K562 (cell line): ENCODE data around the gene GRIA4. TPM values are rescaled to one million over a fixed set of nuclear protein-coding genes. Genes with fewer than 3 reads are reported as not detected.

Experiments used
- ATAC-seq: fragments of 200-7000 bp; cut with Tn5 transposase; 3 replicates; pipeline ENCODE4 v1.9.1; 2020; ENCODE audit warnings: moderate library complexity
- BruUV-seq: library from RNA; stranded (reverse); fragments of 400-500 nt; replicated peaks from 2 replicates; lab custom pipeline; 2021; lab: Mats Ljungman, UMichigan
- CTCF ChIA-PET: fragments of 300-600 bp; formaldehyde crosslinking; extraction: SDS; loops from one replicate; lab custom pipeline; 2021; ENCODE audit warnings: low intra/inter-chr PET ratio; lab: Yijun Ruan, JAX
- POLR2A ChIA-PET: fragments of 300-600, 350-650 bp; sonication (Branson Sonifier 250); formaldehyde crosslinking; extraction: SDS; loops from one replicate; lab custom pipeline; 2021; ENCODE audit warnings: antibody characterized with exemption, inconsistent platforms; lab: Yijun Ruan, JAX
- DNase-seq, 4 experiments: peaks; one replicate each; pipeline versions ENCODE4 v3.0.0 to v3.0.0-alpha.2; 2011 to 2018; ENCODE audit warnings: low spot score in 3 of 4, mixed read lengths in 3 of 4; ENCODE audit errors: extremely low read depth in 1 of 4
- FAIRE-seq: peaks from 2 replicates; lab custom pipeline; 2011; peaks lifted over from hg19 to GRCh38; lab: Jason Lieb, UNC
- H2AFZ ChIP-seq: 2 replicates; pipeline ENCODE4 v1.6.0; 2011; ENCODE audit warnings: low read depth, low read length, control low read depth, inconsistent platforms
- H3K27ac ChIP-seq: fragments of 200-600 bp; 3 replicates; pipeline ENCODE4 v1.8.0; 2011; ENCODE audit warnings: low read depth, mild to moderate bottlenecking, control low read depth, inconsistent platforms, low read length, moderate library complexity, mixed read lengths; ENCODE audit errors: extremely low read depth
- H3K27me3 ChIP-seq, 2 experiments: fragments of 300-600 bp in 1 of 2; 2 replicates in 1 of 2; 3 replicates in 1 of 2; pipeline versions ENCODE4 v1.6.0 to v1.8.0; 2011; ENCODE audit warnings: inconsistent platforms in 2 of 2, low read length in 2 of 2, mild to moderate bottlenecking in 1 of 2, mixed read lengths in 1 of 2, moderate library complexity in 1 of 2; ENCODE audit not compliant: control insufficient read depth in 2 of 2, insufficient read depth in 2 of 2
- H3K36me3 ChIP-seq: fragments of 300-600 bp; 3 replicates; pipeline ENCODE4 v1.8.0; 2011; ENCODE audit warnings: mild to moderate bottlenecking, low read length, inconsistent platforms; ENCODE audit not compliant: control insufficient read depth, insufficient read depth
- H3K4me1 ChIP-seq, 2 experiments: fragments of 200-600 bp in 1 of 2; replicated peaks in 1 of 2; 2 replicates in 1 of 2; 3 replicates in 1 of 2; pipeline versions ENCODE4 v1.5.1 to v1.8.0; 2011; ENCODE audit warnings: inconsistent platforms in 2 of 2, low read length in 2 of 2, mild to moderate bottlenecking in 1 of 2, mixed read lengths in 1 of 2, moderate library complexity in 1 of 2; ENCODE audit not compliant: control insufficient read depth in 2 of 2, insufficient read depth in 2 of 2
- H3K4me2 ChIP-seq: 2 replicates; pipeline ENCODE4 v1.6.1; 2011; ENCODE audit warnings: low read length, control low read depth, inconsistent platforms, mixed read lengths; ENCODE audit not compliant: insufficient read depth
- H3K4me3 ChIP-seq: fragments of 200-600 bp; sonication (generic), shearing (Covaris generic); 2 replicates; pipeline ENCODE4 v1.5.1; 2016; ENCODE audit warnings: control low read depth, inconsistent platforms
- H3K79me2 ChIP-seq: fragments of 200-600 bp; 3 replicates; pipeline ENCODE4 v1.8.0; 2011; ENCODE audit warnings: low read length, inconsistent platforms; ENCODE audit not compliant: control insufficient read depth, insufficient read depth
- H3K9ac ChIP-seq, 2 experiments: 2 replicates each; pipeline versions ENCODE4 v1.6.0 to v1.6.1; 2011; ENCODE audit warnings: low read depth in 2 of 2, low read length in 2 of 2, control low read depth in 1 of 2, inconsistent platforms in 1 of 2, mild to moderate bottlenecking in 1 of 2, mixed read lengths in 1 of 2; ENCODE audit not compliant: insufficient read depth in 1 of 2
- H3K9me1 ChIP-seq: one replicate; pipeline ENCODE4 v1.6.0; 2011; ENCODE audit warnings: inconsistent platforms, mild to moderate bottlenecking, low read length, moderate library complexity; ENCODE audit not compliant: control insufficient read depth, insufficient read depth
- H3K9me3 ChIP-seq: replicated peaks from 2 replicates; pipeline ENCODE4 v1.5.1; 2011; ENCODE audit warnings: low read depth, low read length, inconsistent platforms; ENCODE audit not compliant: control insufficient read depth, insufficient read depth
- H4K20me1 ChIP-seq: replicated peaks from 2 replicates; pipeline ENCODE4 v1.6.1; 2011; ENCODE audit warnings: low read length, inconsistent platforms, mixed read lengths; ENCODE audit not compliant: control insufficient read depth, insufficient read depth
- C11orf30 ChIP-seq: fragments of 450-650 bp; IDR thresholded peaks from 2 replicates; pipeline ENCODE4 v1.6.1; 2016; ENCODE audit warnings: low read depth, mild to moderate bottlenecking
- CBX8 ChIP-seq: fragments of 200-600 bp; sonication (generic); IDR thresholded peaks from 2 replicates; pipeline ENCODE4 v1.6.1; 2012; ENCODE audit warnings: borderline replicate concordance, mixed run types, low read depth, mild to moderate bottlenecking, moderate library complexity, mixed read lengths, low read length, control low read depth, inconsistent platforms; ENCODE audit not compliant: poor library complexity, severe bottlenecking; ENCODE audit errors: extremely low read depth
- EGR1 ChIP-seq: fragments of 450-650 bp; conservative IDR thresholded peaks from 2 replicates; pipeline ENCODE4 v1.6.1; 2017; ENCODE audit warnings: mild to moderate bottlenecking
- FOS ChIP-seq: IDR thresholded peaks from 3 replicates; pipeline ENCODE4 v1.6.1; 2011; ENCODE audit not compliant: insufficient read length; ENCODE audit errors: extremely low read depth
- FOXM1 ChIP-seq, 2 experiments: fragments of 450-650 bp in 1 of 2; sonication (generic) in 1 of 2; formaldehyde crosslinking in 1 of 2; IDR thresholded peaks; 2 replicates each; pipeline versions ENCODE4 v1.6.1 to v1.9.0; 2017 to 2022; ENCODE audit warnings: low read depth in 2 of 2, mild to moderate bottlenecking in 2 of 2, missing genetic modification reagents in 1 of 2, moderate library complexity in 1 of 2
- GTF2F1 ChIP-seq: IDR thresholded peaks from 2 replicates; pipeline ENCODE4 v1.6.1; 2011; ENCODE audit warnings: low read depth, low read length, improper control_type of control experiment
- HDGF ChIP-seq: fragments of 450-650 bp; IDR thresholded peaks from 2 replicates; pipeline ENCODE4 v1.6.1; 2016
- IRF9 ChIP-seq: fragments of 450-650 bp; IDR thresholded peaks from 2 replicates; pipeline ENCODE4 v1.6.1; 2016; ENCODE audit warnings: missing biosample characterization, missing genetic modification characterization
- JUNB ChIP-seq: fragments of 450-650 bp; formaldehyde crosslinking; conservative IDR thresholded peaks from 2 replicates; pipeline ENCODE4 v1.4.0; 2020; ENCODE audit warnings: mild to moderate bottlenecking
- MED1 ChIP-seq: sonication (generic); formaldehyde crosslinking; IDR thresholded peaks from 2 replicates; pipeline ENCODE4 v1.8.1; 2023; ENCODE audit warnings: missing genetic modification reagents, borderline replicate concordance
- SAFB2 ChIP-seq: fragments of 200-400 bp; formaldehyde crosslinking; IDR thresholded peaks from 2 replicates; pipeline ENCODE4 v1.6.1; 2018; ENCODE audit warnings: borderline replicate concordance, low read length, low read depth, moderate library complexity; ENCODE audit not compliant: severe bottlenecking
- SIX5 ChIP-seq, 2 experiments: IDR thresholded peaks; 2 replicates each; pipeline ENCODE4 v1.6.1; 2011; ENCODE audit warnings: low read length in 2 of 2, borderline replicate concordance in 1 of 2, low read depth in 1 of 2, mild to moderate bottlenecking in 1 of 2, moderate library complexity in 1 of 2; ENCODE audit not compliant: insufficient read depth in 1 of 2
- TAF15 ChIP-seq: fragments of 200-400 bp; formaldehyde crosslinking; IDR thresholded peaks from 2 replicates; pipeline ENCODE4 v1.6.1; 2017; ENCODE audit warnings: mild to moderate bottlenecking, low read depth, low read length, moderate library complexity
- TOE1 ChIP-seq, 2 experiments: fragments of 450-650 bp in 1 of 2; sonication (generic) in 1 of 2; formaldehyde crosslinking in 1 of 2; IDR thresholded peaks; 2 replicates each; pipeline versions ENCODE4 v1.7.1 to v1.8.0; 2016 to 2022; ENCODE audit warnings: borderline replicate concordance in 2 of 2, mild to moderate bottlenecking in 2 of 2, antibody characterized with exemption in 1 of 2, inconsistent platforms in 1 of 2, low read depth in 1 of 2, missing genetic modification reagents in 1 of 2, moderate library complexity in 1 of 2
- ZBTB9 ChIP-seq: fragments of 450-650 bp; formaldehyde crosslinking; IDR thresholded peaks from 2 replicates; pipeline ENCODE4 v1.4.0; 2020; ENCODE audit warnings: mild to moderate bottlenecking, moderate library complexity
- ZNF23 ChIP-seq: fragments of 250-450 bp; sonication (Bioruptor Pico); IDR thresholded peaks from 2 replicates; pipeline ENCODE4 v1.4.0; 2020; ENCODE audit warnings: mild to moderate bottlenecking
- ZSCAN32 ChIP-seq: fragments of 450-650 bp; formaldehyde crosslinking; IDR thresholded peaks from 2 replicates; pipeline ENCODE4 v1.4.0; 2020; ENCODE audit warnings: mild to moderate bottlenecking, moderate library complexity
- WGBS: fragments of 100-300 bp; shearing (Covaris generic); methylation state at CpG from one replicate; pipeline ENCODE4 v1.1.6; 2016; ENCODE audit warnings: low coverage, mixed read lengths; ENCODE audit not compliant: insufficient coverage; ENCODE audit errors: missing lambda C conversion rate; 5-methylcytosine and 5-hydroxymethylcytosine counted together
- in situ Hi-C: fragments of 300-500 bp; cut with MboI; formaldehyde crosslinking; loops from 4 replicates; pipeline ENCODE4 v1.15.0; 2018; ENCODE audit warnings: inconsistent platforms, mixed read lengths
- intact Hi-C: fragments of 100-400 bp; cut with micrococcal nuclease; formaldehyde crosslinking; loops from 2 replicates; pipeline ENCODE4 v1.14.2; 2022
- polyA plus RNA-seq, 8 experiments: library from polyadenylated mRNA; depleted of rRNA in 4 of 8; stranded (reverse) in 5 of 8; unstranded in 3 of 8; fragments of >200 nt; fragmentation: Nextera tagmentation in 2 of 8; fragmentation: Illumina TruSeq in 1 of 8; extraction: Ambion mirVana in 2 of 8; extraction: Trizol in 1 of 8; gene quantifications; 2 replicates each; pipeline versions ENCODE4 v1.2.1 to v1.2.3, GENCODE V29; 2011 to 2014; ENCODE audit warnings: inconsistent platforms in 1 of 8, missing spikeins in 1 of 8
- total RNA-seq, 7 experiments: library from RNA; depleted of rRNA in 6 of 7; stranded (reverse); fragments of >200 nt in 6 of 7; fragmentation: Illumina TruSeq in 2 of 7; extraction: Trizol in 2 of 7; gene quantifications; 2 replicates each; pipeline versions ENCODE4 v1.2.1 to v1.2.3, GENCODE V29; 2011 to 2021; ENCODE audit warnings: low replicate concordance in 1 of 7

Gene GRIA4
- total and polyA plus RNA-seq, 9 of the 15 experiments (the other 6 are each of a cell fraction or from before 2014, with no cell fraction given), result not detected

- no peak overlapping the region for H3K27ac ChIP-seq
- DNase-seq (no peak), FAIRE-seq (no peak)
- ChIA-PET CTCF (no interaction called here), POLR2A (no interaction called here)
- WGBS, result 3% methylated on average over 2 of the region's 2 CpGs
- no peaks in the 10 kb centered on the region for H3K79me2 ChIP-seq
- no peaks in the 10 kb centered on the region for H4K20me1 ChIP-seq
- no peaks in the 10 kb centered on the region for H3K9me1 ChIP-seq
- intact Hi-C loops (no loop called here), in situ Hi-C loops (no loop called here)
- BruUV-seq, result no TSS peak
- H3K4me2 ChIP-seq, result no peak overlapping the region
- no peaks in the 10 kb centered on the region for H3K4me1 ChIP-seq
- no peak overlapping the region for H3K9ac ChIP-seq
- H3K9me3 ChIP-seq, result no peaks in the 10 kb centered on the region
- H3K36me3 ChIP-seq, result no peaks in the 10 kb centered on the region
- TF ChIP-seq FOS (no peak), CBX8 (no peak), FOXM1 (IDR thresholded peaks at IDR 0.05; ENCODE audit: low read depth) (no peak), FOXM1 (CRISPR knock-in tag; IDR thresholded peaks at IDR 0.05; ENCODE audit: low read depth) (no peak), MED1 (CRISPR knock-in tag) (no peak), JUNB (no peak), ZSCAN32 (CRISPR knock-in tag) (no peak), GTF2F1 (no peak), C11orf30 (no peak), ZNF23 (CRISPR knock-in tag) (no peak), TOE1 (IDR thresholded peaks at IDR 0.05; ENCODE audit: borderline replicate concordance) (no peak), TOE1 (CRISPR knock-in tag; IDR thresholded peaks at IDR 0.05; ENCODE audit: borderline replicate concordance, low read depth) (no peak), TAF15 (no peak), EGR1 (no peak), SAFB2 (no peak), IRF9 (tag) (no peak), ZBTB9 (CRISPR knock-in tag) (no peak), SIX5 (IDR thresholded peaks at IDR 0.05; ENCODE audit: borderline replicate concordance in 1 of 2, insufficient read depth in 1 of 2, low read depth in 1 of 2, low read length in 2 of 2) (no peak), HDGF (no peak)
- TF ChIP-seq, all 486 proteins: peak for 0
- Histone ChIP-seq H3K27me3 (no peaks in the 10 kb centered on the region), H3K4me3 (no peak overlapping the region), H2AFZ (no peak overlapping the region)
- no peak for ATAC-seq
Observed at GRCh38 chr11:105799728-105800462, 190.0 kb downstream of the GRIA4 start.
